ENCODE results near the gene ANGPTL8. TPM values are rescaled to one million over a fixed set of nuclear protein-coding genes. Genes with fewer than 3 reads are reported as not detected.

ANGPTL8 gene
- polyA plus RNA-seq, 1 experiment, result not detected

DNA sequence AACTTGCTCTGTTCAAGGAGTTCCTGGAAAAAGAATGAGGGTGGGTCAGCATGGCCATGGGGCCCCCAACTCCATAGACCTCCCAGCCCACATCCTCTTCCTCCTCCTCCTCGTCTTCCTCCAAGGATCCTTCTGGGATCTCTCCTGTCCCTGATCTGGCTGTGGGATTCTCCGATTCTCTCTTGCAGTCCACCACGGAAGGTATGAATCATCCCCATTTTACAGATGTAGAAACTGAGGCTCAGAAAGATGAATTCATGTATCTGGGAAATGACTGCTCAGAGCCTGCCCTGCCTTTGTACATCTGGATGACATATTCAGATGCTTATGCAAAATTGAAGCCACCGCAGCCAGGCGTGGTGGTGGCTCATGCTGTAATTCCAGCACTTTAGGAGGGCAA is 39.9 kb upstream of the ANGPTL8 start:
- no peak overlapping the region for H3K27ac ChIP-seq (ENCODE audit: low read depth, low read length)
- POLR2A ChIA-PET, result no interaction called here

DNA sequence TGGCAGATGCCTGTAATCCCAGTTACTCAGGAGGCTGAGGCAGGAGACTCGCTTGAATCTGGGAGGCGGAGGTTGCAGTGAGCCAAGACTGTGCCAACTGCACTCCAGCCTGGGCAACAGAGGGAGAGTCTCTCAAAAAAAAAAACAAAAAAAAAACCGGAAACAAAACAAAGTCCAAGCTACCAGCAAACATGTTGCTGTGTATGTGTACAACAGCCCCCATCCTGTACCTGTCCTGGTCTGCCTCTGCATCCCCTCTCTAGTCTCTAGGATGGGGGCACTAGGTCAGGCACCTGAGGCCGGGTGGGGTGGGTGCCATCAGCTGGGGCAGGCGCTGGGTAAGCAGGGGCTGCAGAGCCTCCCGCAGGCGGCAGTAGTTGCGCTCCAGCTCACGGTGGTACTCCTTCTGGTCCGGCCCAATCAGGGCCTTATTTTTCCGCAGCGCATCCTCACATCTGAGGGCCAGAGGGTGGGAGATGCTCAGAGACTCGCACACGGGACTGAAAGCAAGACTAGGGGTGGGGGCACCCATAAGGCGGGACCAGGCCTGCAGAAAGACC is 39.3 kb upstream of the ANGPTL8 start:
- ChIA-PET CTCF (no interaction called here), POLR2A (interaction anchor here (0.6 kb wide), 1 partner anchor 250 kb away, joined by 3 read pairs; no protein-coding TSS in a partner anchor)
- Histone ChIP-seq H3K9me3 (ENCODE audit: control insufficient read depth, insufficient read depth, low read length) (no peaks in the 10 kb centered on the region), H3K4me3 (ENCODE audit: low read depth, low read length) (no peak overlapping the region), H3K27me3 (ENCODE audit: control insufficient read depth, insufficient read depth, low read length) (no peaks in the 10 kb centered on the region), H3K27ac (ENCODE audit: low read depth, low read length) (no peak overlapping the region)
- DNase-seq (ENCODE audit: low read depth, low spot score), result no peak
- TF ChIP-seq, protein P1, sequence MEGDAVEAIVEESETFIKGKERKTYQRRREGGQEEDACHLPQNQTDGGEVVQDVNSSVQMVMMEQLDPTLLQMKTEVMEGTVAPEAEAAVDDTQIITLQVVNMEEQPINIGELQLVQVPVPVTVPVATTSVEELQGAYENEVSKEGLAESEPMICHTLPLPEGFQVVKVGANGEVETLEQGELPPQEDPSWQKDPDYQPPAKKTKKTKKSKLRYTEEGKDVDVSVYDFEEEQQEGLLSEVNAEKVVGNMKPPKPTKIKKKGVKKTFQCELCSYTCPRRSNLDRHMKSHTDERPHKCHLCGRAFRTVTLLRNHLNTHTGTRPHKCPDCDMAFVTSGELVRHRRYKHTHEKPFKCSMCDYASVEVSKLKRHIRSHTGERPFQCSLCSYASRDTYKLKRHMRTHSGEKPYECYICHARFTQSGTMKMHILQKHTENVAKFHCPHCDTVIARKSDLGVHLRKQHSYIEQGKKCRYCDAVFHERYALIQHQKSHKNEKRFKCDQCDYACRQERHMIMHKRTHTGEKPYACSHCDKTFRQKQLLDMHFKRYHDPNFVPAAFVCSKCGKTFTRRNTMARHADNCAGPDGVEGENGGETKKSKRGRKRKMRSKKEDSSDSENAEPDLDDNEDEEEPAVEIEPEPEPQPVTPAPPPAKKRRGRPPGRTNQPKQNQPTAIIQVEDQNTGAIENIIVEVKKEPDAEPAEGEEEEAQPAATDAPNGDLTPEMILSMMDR (IDR thresholded peaks at IDR 0.05; ENCODE audit: low read depth, low read length), result no peak

More for the DNA sequence above, 39.9 kb upstream of the ANGPTL8 start:
- Histone ChIP-seq H3K27me3 (ENCODE audit: control insufficient read depth, insufficient read depth, low read length) (no peaks in the 10 kb centered on the region), H3K9me3 (ENCODE audit: control insufficient read depth, insufficient read depth, low read length) (no peaks in the 10 kb centered on the region), H3K4me3 (ENCODE audit: low read depth, low read length) (no peak overlapping the region)
- CTCF ChIA-PET, result no interaction called here
- no peak for DNase-seq (ENCODE audit: low read depth, low spot score)
- TF ChIP-seq, protein P1 (IDR thresholded peaks at IDR 0.05; ENCODE audit: low read depth, low read length), result no peak

DNA sequence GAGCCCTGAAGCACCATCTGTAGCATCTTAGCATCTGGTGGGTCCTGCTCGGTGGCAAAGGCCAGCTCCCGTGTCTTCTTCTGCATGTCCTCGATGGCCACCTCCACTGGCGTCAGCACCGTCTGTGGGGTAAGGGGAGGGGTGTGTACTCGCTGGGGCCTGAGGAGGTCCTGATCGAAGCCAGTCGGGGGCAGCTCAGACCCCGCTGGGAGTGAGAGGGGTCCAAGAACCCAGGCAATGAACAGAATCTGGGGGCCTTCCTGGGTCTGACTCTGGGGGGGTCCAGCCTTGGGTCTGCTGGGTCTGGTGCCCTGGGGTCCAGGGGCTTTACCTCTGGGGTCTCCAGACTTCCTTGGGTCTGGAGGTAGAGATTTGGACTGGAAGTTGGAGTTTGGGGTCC is 38.5 kb upstream of the ANGPTL8 start:
- ChIA-PET POLR2A (no interaction called here), CTCF (no interaction called here)
- H3K9me3 ChIP-seq (ENCODE audit: control insufficient read depth, insufficient read depth, low read length), result no peaks in the 10 kb centered on the region
- no peaks in the 10 kb centered on the region for H3K27me3 ChIP-seq (ENCODE audit: control insufficient read depth, insufficient read depth, low read length)
- no peak overlapping the region for H3K27ac ChIP-seq (ENCODE audit: low read depth, low read length)
- H3K4me3 ChIP-seq (ENCODE audit: low read depth, low read length), result no peak overlapping the region
- DNase-seq (ENCODE audit: low read depth, low spot score), result no peak
- TF ChIP-seq, protein P1 (IDR thresholded peaks at IDR 0.05; ENCODE audit: low read depth, low read length), result no peak

DNA sequence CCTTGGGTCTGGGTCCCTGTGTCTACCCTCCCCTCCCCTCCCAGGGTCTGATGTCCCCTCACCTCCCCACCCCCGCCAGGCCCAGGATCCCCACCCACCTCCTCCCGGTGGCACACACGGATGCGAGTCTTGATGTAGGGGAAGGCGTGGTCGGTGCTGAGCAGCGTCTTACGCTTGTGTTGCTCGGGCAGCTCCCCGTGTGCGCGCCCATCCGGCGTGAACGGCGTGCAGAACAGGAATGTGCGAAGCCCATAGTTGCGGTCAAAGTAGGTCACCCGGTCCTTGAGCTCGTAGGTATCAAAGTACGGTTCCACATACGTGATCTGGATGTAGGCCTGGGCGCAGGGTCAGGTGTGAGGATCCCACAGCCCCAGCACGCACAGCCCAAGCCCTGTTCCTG is 37.6 kb upstream of the ANGPTL8 start:
- POLR2A ChIA-PET, result no interaction called here
- CTCF ChIA-PET, result interaction anchor here (1.0 kb wide), 1 partner anchor 75 kb away, joined by 3 read pairs; no protein-coding TSS in a partner anchor
- Histone ChIP-seq H3K27ac (ENCODE audit: low read depth, low read length) (no peak overlapping the region), H3K4me3 (ENCODE audit: low read depth, low read length) (no peak overlapping the region), H3K27me3 (ENCODE audit: control insufficient read depth, insufficient read depth, low read length) (no peaks in the 10 kb centered on the region), H3K9me3 (ENCODE audit: control insufficient read depth, insufficient read depth, low read length) (no peaks in the 10 kb centered on the region)
- no peak for DNase-seq (ENCODE audit: low read depth, low spot score)
- TF ChIP-seq, protein P1 (IDR thresholded peaks at IDR 0.05; ENCODE audit: low read depth, low read length), result no peak

DNA sequence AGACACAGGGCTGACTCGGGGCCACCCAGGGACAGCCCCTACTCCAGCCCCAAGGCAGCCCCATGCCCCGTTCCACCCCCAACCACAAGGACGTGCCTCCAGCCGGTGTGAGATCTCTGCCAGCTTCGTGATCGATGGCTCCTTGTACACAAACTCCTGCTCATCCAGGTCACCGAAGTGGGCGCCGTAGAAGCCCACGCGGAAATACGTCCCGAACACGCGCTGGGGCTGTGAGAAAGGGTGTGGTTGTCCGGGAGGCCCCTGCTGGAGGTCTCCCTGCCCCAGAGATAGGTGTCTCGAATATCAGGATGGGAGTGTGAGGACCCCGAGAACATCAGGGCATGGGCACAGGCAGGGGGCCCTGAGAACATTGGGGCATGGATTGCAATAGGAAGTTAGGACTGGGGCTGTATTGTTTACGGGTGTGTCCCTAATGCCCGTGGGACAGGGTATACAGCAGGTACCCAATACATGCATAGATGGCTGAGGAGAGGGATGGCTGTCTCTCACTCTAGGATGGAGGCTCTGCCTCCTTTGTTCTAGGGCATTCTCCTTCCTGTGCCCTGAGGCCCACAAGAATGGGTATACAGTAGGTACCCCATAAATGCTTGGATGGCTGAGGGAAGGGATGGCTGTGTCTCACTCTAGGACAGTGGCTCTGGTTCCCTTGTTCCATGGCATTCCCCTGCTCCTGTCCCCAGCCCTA is 36.8 kb upstream of the ANGPTL8 start:
- CTCF ChIA-PET, result interaction anchor here (1.0 to 2.3 kb wide), 4 partner anchors 65 to 166 kb away, joined by 3 to 49 read pairs (median 18); no protein-coding TSS in a partner anchor
- Histone ChIP-seq H3K4me3 (ENCODE audit: low read depth, low read length) (no peak overlapping the region), H3K27ac (ENCODE audit: low read depth, low read length) (no peak overlapping the region), H3K27me3 (ENCODE audit: control insufficient read depth, insufficient read depth, low read length) (no peaks in the 10 kb centered on the region), H3K9me3 (ENCODE audit: control insufficient read depth, insufficient read depth, low read length) (no peaks in the 10 kb centered on the region)
- POLR2A ChIA-PET, result no interaction called here
- TF ChIP-seq, protein P1 (IDR thresholded peaks at IDR 0.05; ENCODE audit: low read depth, low read length), result no peak
- DNase-seq (ENCODE audit: low read depth, low spot score), result no peak
